Adrenal gland (tissue), 12 donors: ENCODE measurements around the gene SPATA16. TPM values are rescaled to one million over a fixed set of nuclear protein-coding genes. Genes with fewer than 3 reads are reported as not detected.

Source experiments
- DNase-seq, 7 donors: peaks; one replicate each; pipeline ENCODE4 v3.0.0-alpha.2; 2019 to 2020
- H3K27ac ChIP-seq, 5 donors: fragments of 200-600 bp; sonication (generic) in 4 of 5; 1 replicate in 3 of 5; 2 replicates in 2 of 5; pipeline versions ENCODE4 v1.5.1 to v1.8.0; 2016 to 2020; ENCODE audit warnings: mild to moderate bottlenecking in 1 of 5
- H3K27me3 ChIP-seq: fragments of 200-600 bp; 2 replicates; pipeline ENCODE4 v1.8.0; 2021
- H3K36me3 ChIP-seq, 2 donors: fragments of 200-600 bp; replicated peaks in 1 of 2; 1 replicate in 1 of 2; 2 replicates in 1 of 2; pipeline versions ENCODE4 v1.5.1 to v1.8.0; 2018 to 2022
- H3K4me1 ChIP-seq, 2 donors: fragments of 200-600 bp; replicated peaks in 1 of 2; 1 replicate in 1 of 2; 2 replicates in 1 of 2; pipeline versions ENCODE4 v1.5.1 to v1.8.0; 2018 to 2021
- H3K4me3 ChIP-seq, 4 donors: fragments of 200-600 bp; sonication (generic) in 3 of 4; one replicate each; pipeline ENCODE4 v1.5.1; 2016 to 2018
- H3K9me3 ChIP-seq, 3 donors: fragments of 200-600 bp; sonication (generic) in 1 of 3; replicated peaks in 1 of 3; 1 replicate in 2 of 3; 2 replicates in 1 of 3; pipeline versions ENCODE4 v1.5.1 to v1.8.0; 2016 to 2021
- POLR2A ChIP-seq, 2 donors: fragments of 450-650 bp; IDR thresholded peaks; one replicate each; pipeline ENCODE4 v1.6.1; 2017; ENCODE audit warnings: antibody characterized with exemption in 2 of 2, mild to moderate bottlenecking in 2 of 2, moderate library complexity in 1 of 2
- WGBS, 4 donors: extraction: QIAGEN DNeasy Blood & Tissue Kit in 2 of 4; methylation state at CpG; one replicate each; pipeline versions ENCODE4 v1.1.5 to v1.1.7; 2013 to 2017; 5-methylcytosine and 5-hydroxymethylcytosine counted together
- intact Hi-C, 2 donors: fragments of 100-400 bp; cut with DNase I; formaldehyde crosslinking; loops; one replicate each; pipeline versions ENCODE4 v1.14.1 to v1.15.0; 2022 to 2023
- polyA plus RNA-seq, 3 donors: library from polyadenylated mRNA; stranded (reverse); fragments of 200-250 nt in 2 of 3; fragments of 350-450 nt in 1 of 3; fragmentation: Illumina TruSeq in 1 of 3; extraction: RNeasy Lipid Tissue Mini Kit (QIAGEN cat#74804) in 1 of 3; gene quantifications; one replicate each; pipeline ENCODE4 v1.2.3, GENCODE V29; 2013 to 2014
- total RNA-seq, 9 donors: library from RNA; depleted of rRNA in 4 of 9; stranded (reverse); fragments of >200 nt in 4 of 9; fragments of 120-200 nt in 1 of 9; fragmentation: NEBNext Ultra II Directional in 1 of 9; extraction: Animal tissue kit (Norgen Biotek cat#: 25700) in 1 of 9; gene quantifications; one replicate each; pipeline versions ENCODE4 v1.1.0 to v1.2.4, GENCODE V29; 2013 to 2023
- TF ChIP-seq, protein P1 (sequence below), 6 experiments: fragments of 450-650 bp in 4 of 6; fragments of 200-600 bp in 2 of 6; sonication (generic) in 1 of 6; IDR thresholded peaks; 1 replicate in 5 of 6; 2 replicates in 1 of 6; pipeline versions ENCODE4 v1.5.1 to v1.8.0; 2016 to 2021; ENCODE audit warnings: antibody characterized with exemption in 6 of 6, mild to moderate bottlenecking in 2 of 6, moderate library complexity in 1 of 6
- donor health status: healthy with polysubstance abuse.
- donor health status: Bipolar disorder and iron deficiency.
- donor health status: DM: yes; HTN: yes; CAD: no.
- donor health status: DM: no; HTN: no; CAD: no.
- donor health status: DM: no; HTN: no; CAD: no.
- donor health status: DM: yes; HTN: yes; CAD: no.

The SPATA16 gene
- total and polyA plus RNA-seq, 12 donors, result not detected

- Histone ChIP-seq H3K9me3 (peaks cover 0 to 6% (median 0%) of the 10 kb centered on the region in 3 donors), H3K27ac (no peak overlapping the region), H3K4me3 (no peak overlapping the region), H3K27me3 (no peaks in the 10 kb centered on the region), H3K4me1 (no peaks in the 10 kb centered on the region), H3K36me3 (no peaks in the 10 kb centered on the region)
- WGBS, 4 donors, result 70 to 87% (median 77%) methylated on average over 1 of the region's 1 CpG
- no peak for DNase-seq
- TF ChIP-seq, protein P1, sequence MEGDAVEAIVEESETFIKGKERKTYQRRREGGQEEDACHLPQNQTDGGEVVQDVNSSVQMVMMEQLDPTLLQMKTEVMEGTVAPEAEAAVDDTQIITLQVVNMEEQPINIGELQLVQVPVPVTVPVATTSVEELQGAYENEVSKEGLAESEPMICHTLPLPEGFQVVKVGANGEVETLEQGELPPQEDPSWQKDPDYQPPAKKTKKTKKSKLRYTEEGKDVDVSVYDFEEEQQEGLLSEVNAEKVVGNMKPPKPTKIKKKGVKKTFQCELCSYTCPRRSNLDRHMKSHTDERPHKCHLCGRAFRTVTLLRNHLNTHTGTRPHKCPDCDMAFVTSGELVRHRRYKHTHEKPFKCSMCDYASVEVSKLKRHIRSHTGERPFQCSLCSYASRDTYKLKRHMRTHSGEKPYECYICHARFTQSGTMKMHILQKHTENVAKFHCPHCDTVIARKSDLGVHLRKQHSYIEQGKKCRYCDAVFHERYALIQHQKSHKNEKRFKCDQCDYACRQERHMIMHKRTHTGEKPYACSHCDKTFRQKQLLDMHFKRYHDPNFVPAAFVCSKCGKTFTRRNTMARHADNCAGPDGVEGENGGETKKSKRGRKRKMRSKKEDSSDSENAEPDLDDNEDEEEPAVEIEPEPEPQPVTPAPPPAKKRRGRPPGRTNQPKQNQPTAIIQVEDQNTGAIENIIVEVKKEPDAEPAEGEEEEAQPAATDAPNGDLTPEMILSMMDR (IDR thresholded peaks at IDR 0.05), result no peak
- TF ChIP-seq POLR2A (IDR thresholded peaks at IDR 0.05), result no peak
- intact Hi-C loops, result no loop called here
These were observed 42.1 kb downstream of the SPATA16 start for GRCh38 chr3:173098959-173099358.

GRCh38 chr3:173096994-173097785 is 43.8 kb downstream of the SPATA16 start:
- DNase-seq, result no peak
- Histone ChIP-seq H3K4me3 (no peak overlapping the region), H3K4me1 (no peaks in the 10 kb centered on the region), H3K27me3 (no peaks in the 10 kb centered on the region), H3K36me3 (no peaks in the 10 kb centered on the region), H3K27ac (no peak overlapping the region), H3K9me3 (peaks cover 0 to 6% (median 0%) of the 10 kb centered on the region in 3 donors)
- TF ChIP-seq, protein P1 (IDR thresholded peaks at IDR 0.05), result no peak
- no peak for TF ChIP-seq POLR2A (IDR thresholded peaks at IDR 0.05)
- 52 to 60% (median 55%) methylated on average over 4 of the region's 4 CpGs for WGBS, 4 donors
- intact Hi-C loops, result no loop called here

- intact Hi-C loops, result no loop called here
These were observed 44.9 kb downstream of the SPATA16 start for GRCh38 chr3:173096140-173096539.

GRCh38 chr3:173092038-173092437 is 49.0 kb downstream of the SPATA16 start:
- peaks cover 0 to 6% (median 0%) of the 10 kb centered on the region in 3 donors for H3K9me3 ChIP-seq
- H3K27ac ChIP-seq, result no peak overlapping the region
- no peaks in the 10 kb centered on the region for H3K36me3 ChIP-seq
- no peak for TF ChIP-seq POLR2A (IDR thresholded peaks at IDR 0.05)
- TF ChIP-seq, protein P1 (IDR thresholded peaks at IDR 0.05), result no peak
- H3K4me3 ChIP-seq, result no peak overlapping the region
- H3K27me3 ChIP-seq, result no peaks in the 10 kb centered on the region
- intact Hi-C loops, result no loop called here
- WGBS, 4 donors, result 63 to 79% (median 68%) methylated on average over 1 of the region's 1 CpG
- DNase-seq, result no peak
- H3K4me1 ChIP-seq, result no peaks in the 10 kb centered on the region

More at GRCh38 chr3:173096140-173096539, 44.9 kb downstream of the SPATA16 start:
- H3K27ac ChIP-seq, result no peak overlapping the region
- WGBS, 4 donors, result 76 to 85% (median 83%) methylated on average over 3 of the region's 3 CpGs
- H3K4me3 ChIP-seq, result no peak overlapping the region
- no peaks in the 10 kb centered on the region for H3K27me3 ChIP-seq
- H3K9me3 ChIP-seq, result peaks cover 0 to 6% (median 0%) of the 10 kb centered on the region in 3 donors
- H3K36me3 ChIP-seq, result no peaks in the 10 kb centered on the region
- DNase-seq, result no peak
- no peak for TF ChIP-seq POLR2A (IDR thresholded peaks at IDR 0.05)
- TF ChIP-seq, protein P1 (IDR thresholded peaks at IDR 0.05), result no peak
- H3K4me1 ChIP-seq, result no peaks in the 10 kb centered on the region
